Measurements from ENCODE around the gene SCD.
"Not testable (repeated sequence)": the region's sequence is repeated elsewhere in the genome, so short reads cannot be mapped to it uniquely, and the experiment has no call there.

GRCh38 chr10:100376656-100377055 is 29.6 kb downstream of the SCD start:
- TF ChIP-seq FOXM1 (IDR thresholded peaks at IDR 0.05; ENCODE audit: borderline replicate concordance); PKNOX1 (IDR thresholded peaks at IDR 0.05); FOXK2 (IDR thresholded peaks at IDR 0.05); ARNT (IDR thresholded peaks at IDR 0.05): not testable (repeated sequence)
